Measurements from ENCODE around the gene RPL9.

RPL9 gene

DNA sequence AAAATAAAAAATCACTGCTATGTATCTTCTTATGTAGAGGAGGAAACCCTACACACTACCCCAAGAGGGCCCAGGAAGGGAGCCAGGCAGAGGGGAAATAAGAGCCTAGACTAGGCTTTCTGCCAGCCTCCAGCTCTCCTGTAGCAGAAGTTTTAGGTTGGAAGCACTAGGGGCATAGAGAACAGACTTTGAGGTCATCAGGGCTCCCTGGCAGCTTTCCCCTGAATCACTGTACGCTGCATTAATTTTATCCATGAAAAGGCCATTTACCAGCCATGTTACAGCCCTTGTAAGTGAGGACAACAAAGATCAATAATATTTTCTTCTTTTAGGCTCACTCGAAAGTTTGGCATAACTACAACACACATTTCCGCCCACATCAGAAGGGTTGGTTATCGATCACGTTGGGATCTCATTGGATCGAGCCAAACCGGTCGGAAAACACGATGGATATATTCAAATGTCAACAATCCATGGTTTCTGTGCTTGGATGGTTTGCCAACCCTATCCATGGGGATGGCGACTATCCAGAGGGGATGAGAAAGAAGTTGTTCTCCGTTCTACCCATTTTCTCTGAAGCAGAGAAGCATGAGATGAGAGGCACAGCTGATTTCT, 24.7 kb downstream of the RPL9 start:
- no peak for DNase-seq (ENCODE audit: low read depth in 1 of 2, low spot score in 1 of 2)
- Histone ChIP-seq H3K27ac (replicated peaks) (no peak overlapping the region), H3K4me3 (replicated peaks; ENCODE audit: insufficient read depth, low read length) (no peak overlapping the region), H3K27me3 (ENCODE audit: insufficient read depth, poor library complexity, severe bottlenecking) (no peaks in the 10 kb centered on the region)
- TF ChIP-seq, protein P1, sequence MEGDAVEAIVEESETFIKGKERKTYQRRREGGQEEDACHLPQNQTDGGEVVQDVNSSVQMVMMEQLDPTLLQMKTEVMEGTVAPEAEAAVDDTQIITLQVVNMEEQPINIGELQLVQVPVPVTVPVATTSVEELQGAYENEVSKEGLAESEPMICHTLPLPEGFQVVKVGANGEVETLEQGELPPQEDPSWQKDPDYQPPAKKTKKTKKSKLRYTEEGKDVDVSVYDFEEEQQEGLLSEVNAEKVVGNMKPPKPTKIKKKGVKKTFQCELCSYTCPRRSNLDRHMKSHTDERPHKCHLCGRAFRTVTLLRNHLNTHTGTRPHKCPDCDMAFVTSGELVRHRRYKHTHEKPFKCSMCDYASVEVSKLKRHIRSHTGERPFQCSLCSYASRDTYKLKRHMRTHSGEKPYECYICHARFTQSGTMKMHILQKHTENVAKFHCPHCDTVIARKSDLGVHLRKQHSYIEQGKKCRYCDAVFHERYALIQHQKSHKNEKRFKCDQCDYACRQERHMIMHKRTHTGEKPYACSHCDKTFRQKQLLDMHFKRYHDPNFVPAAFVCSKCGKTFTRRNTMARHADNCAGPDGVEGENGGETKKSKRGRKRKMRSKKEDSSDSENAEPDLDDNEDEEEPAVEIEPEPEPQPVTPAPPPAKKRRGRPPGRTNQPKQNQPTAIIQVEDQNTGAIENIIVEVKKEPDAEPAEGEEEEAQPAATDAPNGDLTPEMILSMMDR (IDR thresholded peaks at IDR 0.05; ENCODE audit: insufficient read depth, low read length): no peak
- TF ChIP-seq, protein P2, sequence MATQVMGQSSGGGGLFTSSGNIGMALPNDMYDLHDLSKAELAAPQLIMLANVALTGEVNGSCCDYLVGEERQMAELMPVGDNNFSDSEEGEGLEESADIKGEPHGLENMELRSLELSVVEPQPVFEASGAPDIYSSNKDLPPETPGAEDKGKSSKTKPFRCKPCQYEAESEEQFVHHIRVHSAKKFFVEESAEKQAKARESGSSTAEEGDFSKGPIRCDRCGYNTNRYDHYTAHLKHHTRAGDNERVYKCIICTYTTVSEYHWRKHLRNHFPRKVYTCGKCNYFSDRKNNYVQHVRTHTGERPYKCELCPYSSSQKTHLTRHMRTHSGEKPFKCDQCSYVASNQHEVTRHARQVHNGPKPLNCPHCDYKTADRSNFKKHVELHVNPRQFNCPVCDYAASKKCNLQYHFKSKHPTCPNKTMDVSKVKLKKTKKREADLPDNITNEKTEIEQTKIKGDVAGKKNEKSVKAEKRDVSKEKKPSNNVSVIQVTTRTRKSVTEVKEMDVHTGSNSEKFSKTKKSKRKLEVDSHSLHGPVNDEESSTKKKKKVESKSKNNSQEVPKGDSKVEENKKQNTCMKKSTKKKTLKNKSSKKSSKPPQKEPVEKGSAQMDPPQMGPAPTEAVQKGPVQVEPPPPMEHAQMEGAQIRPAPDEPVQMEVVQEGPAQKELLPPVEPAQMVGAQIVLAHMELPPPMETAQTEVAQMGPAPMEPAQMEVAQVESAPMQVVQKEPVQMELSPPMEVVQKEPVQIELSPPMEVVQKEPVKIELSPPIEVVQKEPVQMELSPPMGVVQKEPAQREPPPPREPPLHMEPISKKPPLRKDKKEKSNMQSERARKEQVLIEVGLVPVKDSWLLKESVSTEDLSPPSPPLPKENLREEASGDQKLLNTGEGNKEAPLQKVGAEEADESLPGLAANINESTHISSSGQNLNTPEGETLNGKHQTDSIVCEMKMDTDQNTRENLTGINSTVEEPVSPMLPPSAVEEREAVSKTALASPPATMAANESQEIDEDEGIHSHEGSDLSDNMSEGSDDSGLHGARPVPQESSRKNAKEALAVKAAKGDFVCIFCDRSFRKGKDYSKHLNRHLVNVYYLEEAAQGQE (IDR thresholded peaks at IDR 0.05; ENCODE audit: insufficient replicate concordance, low read depth): no peak
- TF ChIP-seq GABPA (IDR thresholded peaks at IDR 0.05; ENCODE audit: low read depth) (no peak), SPI1 (IDR thresholded peaks at IDR 0.05; ENCODE audit: borderline replicate concordance, low read depth) (no peak), POLR2AphosphoS5 (IDR thresholded peaks at IDR 0.05; ENCODE audit: low read depth) (no peak)

DNA sequence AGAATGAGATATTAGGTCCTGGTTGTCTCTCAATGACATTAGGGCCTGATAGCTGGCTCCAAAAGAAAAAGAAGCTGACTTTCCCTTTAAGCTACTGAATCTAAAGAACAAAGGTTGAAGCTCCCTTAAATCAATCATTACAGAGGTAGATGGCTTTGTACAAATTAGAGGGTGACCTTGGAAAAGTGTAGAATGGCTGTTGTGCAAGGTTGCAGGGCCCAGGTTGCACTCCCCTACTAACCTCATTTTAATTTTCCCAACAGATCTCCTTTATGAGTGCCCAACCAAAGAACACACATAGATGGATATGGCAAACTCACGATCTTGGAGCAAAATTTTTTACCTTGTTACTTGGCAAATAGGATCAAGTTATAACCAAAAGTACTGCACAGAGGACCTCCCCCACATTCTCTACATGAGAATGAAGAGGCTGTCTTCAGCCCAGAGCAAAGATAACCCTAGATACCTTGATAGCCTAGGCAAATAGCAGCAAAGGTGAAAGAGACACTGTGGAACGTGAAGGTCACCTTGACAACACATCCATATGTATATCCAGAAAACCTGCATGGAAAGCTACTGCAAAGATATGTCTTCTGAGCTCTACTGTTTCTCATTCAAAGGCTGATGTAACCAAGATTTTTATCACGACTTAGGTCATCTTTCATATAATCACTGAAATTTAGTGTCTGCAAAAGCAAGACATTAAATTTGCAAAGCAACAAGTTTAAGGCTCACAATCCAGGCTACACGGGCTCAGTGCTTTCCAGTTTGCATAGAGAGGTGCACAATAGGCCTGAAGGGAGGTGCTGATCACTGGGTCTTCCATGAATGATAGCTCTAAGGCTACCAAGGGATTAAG, 29.0 kb downstream of the RPL9 start:
- no peak overlapping the region for H3K27ac ChIP-seq (replicated peaks)
- H3K4me3 ChIP-seq (replicated peaks; ENCODE audit: insufficient read depth, low read length): no peak overlapping the region
- TF ChIP-seq, protein P1 (IDR thresholded peaks at IDR 0.05; ENCODE audit: insufficient read depth, low read length): no peak
- TF ChIP-seq, protein P2 (IDR thresholded peaks at IDR 0.05; ENCODE audit: insufficient replicate concordance, low read depth): no peak
- no peak for TF ChIP-seq SPI1 (IDR thresholded peaks at IDR 0.05; ENCODE audit: borderline replicate concordance, low read depth)
- TF ChIP-seq GABPA (IDR thresholded peaks at IDR 0.05; ENCODE audit: low read depth): no peak
- no peak for TF ChIP-seq POLR2AphosphoS5 (IDR thresholded peaks at IDR 0.05; ENCODE audit: low read depth)
- no peaks in the 10 kb centered on the region for H3K27me3 ChIP-seq (ENCODE audit: insufficient read depth, poor library complexity, severe bottlenecking)
- no peak for DNase-seq (ENCODE audit: low read depth in 1 of 2, low spot score in 1 of 2)

DNA sequence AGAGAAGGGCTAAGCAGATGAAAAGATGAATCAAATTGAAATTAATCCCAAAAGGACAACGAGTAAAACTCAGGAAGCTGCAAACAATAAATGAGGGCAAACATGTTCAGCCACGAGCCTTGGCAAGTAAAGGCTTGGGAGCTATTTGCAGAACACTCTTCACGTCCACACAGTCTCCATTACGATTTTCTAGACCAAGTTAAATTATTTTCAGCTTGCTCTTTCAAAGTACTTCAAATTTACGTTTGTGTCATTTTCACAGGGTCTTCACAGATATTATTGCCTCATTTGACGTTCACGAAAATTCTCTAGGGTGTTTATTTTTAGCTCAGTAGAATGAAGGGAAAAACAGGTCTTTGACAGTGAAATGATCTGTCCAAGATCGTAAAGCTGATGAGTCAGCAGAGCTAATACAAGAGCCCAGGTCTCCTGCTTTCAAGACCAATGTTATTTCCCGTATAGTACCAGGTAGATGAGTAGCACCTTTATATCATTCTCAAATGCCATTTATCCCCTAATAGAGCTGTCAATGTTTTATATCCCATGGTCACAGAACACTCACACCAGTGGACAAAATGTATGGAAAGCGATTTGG, 31.1 kb downstream of the RPL9 start:
- Histone ChIP-seq H3K27ac (replicated peaks) (no peak overlapping the region), H3K27me3 (ENCODE audit: insufficient read depth, poor library complexity, severe bottlenecking) (no peaks in the 10 kb centered on the region), H3K4me3 (replicated peaks; ENCODE audit: insufficient read depth, low read length) (no peak overlapping the region)
- no peak for DNase-seq (ENCODE audit: low read depth in 1 of 2, low spot score in 1 of 2)
- TF ChIP-seq POLR2AphosphoS5 (IDR thresholded peaks at IDR 0.05; ENCODE audit: low read depth): no peak
- no peak for TF ChIP-seq GABPA (IDR thresholded peaks at IDR 0.05; ENCODE audit: low read depth)
- TF ChIP-seq SPI1 (IDR thresholded peaks at IDR 0.05; ENCODE audit: borderline replicate concordance, low read depth): no peak
- TF ChIP-seq, protein P1 (IDR thresholded peaks at IDR 0.05; ENCODE audit: insufficient read depth, low read length): no peak
- TF ChIP-seq, protein P2 (IDR thresholded peaks at IDR 0.05; ENCODE audit: insufficient replicate concordance, low read depth): no peak
